Psoas muscle (tissue), 8 donors: ENCODE data around the gene PTPRM. TPM values are rescaled to one million over a fixed set of nuclear protein-coding genes. Genes with fewer than 3 reads are reported as not detected.

ENCODE experiments used
- ATAC-seq, 4 donors: fragments of 200-7000 bp; cut with Tn5 transposase; one replicate each; pipeline ENCODE4 v1.9.1; 2020; ENCODE audit warnings: moderate library complexity in 3 of 4, mild to moderate bottlenecking in 2 of 4
- DNase-seq, 2 donors: peaks; one replicate each; pipeline ENCODE4 v3.0.0-alpha.2; 2020
- H3K27ac ChIP-seq: fragments of 200-600 bp; one replicate; pipeline ENCODE4 v1.8.0; 2022
- H3K27me3 ChIP-seq, 3 donors: fragments of 200-600 bp in 1 of 3; one replicate each; pipeline versions ENCODE4 v1.6.1 to v1.8.0; 2013 to 2022; ENCODE audit warnings: low read length in 2 of 3, mild to moderate bottlenecking in 2 of 3, moderate library complexity in 1 of 3; ENCODE audit not compliant: insufficient read depth in 3 of 3
- H3K36me3 ChIP-seq, 2 donors: fragments of 200-600 bp in 1 of 2; one replicate each; pipeline versions ENCODE4 v1.6.1 to v1.8.0; 2013 to 2022; ENCODE audit warnings: low read depth in 1 of 2, mild to moderate bottlenecking in 1 of 2, moderate library complexity in 1 of 2; ENCODE audit not compliant: insufficient read depth in 1 of 2
- H3K4me1 ChIP-seq: fragments of 200-600 bp; one replicate; pipeline ENCODE4 v1.8.0; 2022
- H3K4me3 ChIP-seq: fragments of 200-600 bp; one replicate; pipeline ENCODE4 v1.8.0; 2022; ENCODE audit warnings: mild to moderate bottlenecking
- H3K9me3 ChIP-seq: fragments of 200-600 bp; one replicate; pipeline ENCODE4 v1.8.0; 2022
- WGBS, 3 donors: extraction: QIAGEN DNeasy Blood & Tissue Kit; methylation state at CpG; one replicate each; pipeline versions ENCODE4 v1.1.6 to v1.1.7; 2013; 5-methylcytosine and 5-hydroxymethylcytosine counted together
- intact Hi-C, 2 donors: fragments of 100-400 bp; cut with DNase I; formaldehyde crosslinking; loops; one replicate each; pipeline versions ENCODE4 v1.11.0 to v1.14.2; 2022
- polyA plus RNA-seq, 3 donors: library from polyadenylated mRNA; stranded (reverse); fragments of 200-250 nt; gene quantifications; one replicate each; pipeline ENCODE4 v1.2.3, GENCODE V29; 2013
- total RNA-seq, 4 donors: library from RNA; stranded (reverse); fragmentation: NEBNext Ultra II Directional in 2 of 4; extraction: Animal tissue kit (Norgen Biotek cat#: 25700) in 2 of 4; gene quantifications; one replicate each; pipeline versions ENCODE4 v1.2.1 to v1.2.4, GENCODE V29; 2021 to 2023
- TF ChIP-seq, protein P1 (sequence below): fragments of 200-600 bp; IDR thresholded peaks from one replicate; pipeline ENCODE4 v1.8.0; 2022; ENCODE audit warnings: antibody characterized with exemption
- donor health status: healthy with polysubstance abuse.
- donor health status: DM: no; HTN: no; CAD: no; lungs with moderate emphysema.
- donor health status: Bipolar disorder and iron deficiency.
- donor health status: healthy.
- donor health status: DM: yes; HTN: yes; CAD: no.
- donor health status: DM: no; HTN: no; CAD: no.
- donor health status: DM: no; HTN: no; CAD: no.
- donor health status: DM: yes; HTN: yes; CAD: no.

Gene PTPRM
- total and polyA plus RNA-seq, 7 donors = 27.4 to 78.9 (median 39.0) TPM

DNA sequence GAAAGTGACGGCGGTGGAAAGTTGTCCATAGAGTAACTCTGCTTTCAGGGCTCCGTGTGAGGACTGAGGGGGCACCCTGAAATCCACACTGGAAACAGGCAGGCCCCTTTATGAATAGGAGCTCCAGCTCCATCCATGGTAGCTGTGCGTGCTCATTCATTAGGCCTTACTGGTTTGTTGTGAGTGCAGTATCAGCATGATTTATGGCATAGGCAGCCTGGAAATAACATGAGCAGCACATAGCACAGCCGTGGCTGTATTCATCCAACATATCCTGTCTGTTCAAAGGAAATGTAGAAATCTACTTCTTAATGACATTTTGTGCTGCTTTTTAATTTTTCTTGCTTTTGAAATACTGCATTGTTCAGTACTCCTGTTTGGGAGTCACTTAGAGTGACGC, 627.3 kb downstream of the PTPRM start:
- TF ChIP-seq, protein P1, sequence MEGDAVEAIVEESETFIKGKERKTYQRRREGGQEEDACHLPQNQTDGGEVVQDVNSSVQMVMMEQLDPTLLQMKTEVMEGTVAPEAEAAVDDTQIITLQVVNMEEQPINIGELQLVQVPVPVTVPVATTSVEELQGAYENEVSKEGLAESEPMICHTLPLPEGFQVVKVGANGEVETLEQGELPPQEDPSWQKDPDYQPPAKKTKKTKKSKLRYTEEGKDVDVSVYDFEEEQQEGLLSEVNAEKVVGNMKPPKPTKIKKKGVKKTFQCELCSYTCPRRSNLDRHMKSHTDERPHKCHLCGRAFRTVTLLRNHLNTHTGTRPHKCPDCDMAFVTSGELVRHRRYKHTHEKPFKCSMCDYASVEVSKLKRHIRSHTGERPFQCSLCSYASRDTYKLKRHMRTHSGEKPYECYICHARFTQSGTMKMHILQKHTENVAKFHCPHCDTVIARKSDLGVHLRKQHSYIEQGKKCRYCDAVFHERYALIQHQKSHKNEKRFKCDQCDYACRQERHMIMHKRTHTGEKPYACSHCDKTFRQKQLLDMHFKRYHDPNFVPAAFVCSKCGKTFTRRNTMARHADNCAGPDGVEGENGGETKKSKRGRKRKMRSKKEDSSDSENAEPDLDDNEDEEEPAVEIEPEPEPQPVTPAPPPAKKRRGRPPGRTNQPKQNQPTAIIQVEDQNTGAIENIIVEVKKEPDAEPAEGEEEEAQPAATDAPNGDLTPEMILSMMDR = no peak
- Histone ChIP-seq H3K4me1 (no peaks in the 10 kb centered on the region), H3K36me3 (no peaks in the 10 kb centered on the region), H3K27me3 (no peaks in the 10 kb centered on the region), H3K9me3 (no peaks in the 10 kb centered on the region), H3K27ac (no peak overlapping the region), H3K4me3 (no peak overlapping the region)
- intact Hi-C loops = no loop called here
- ATAC-seq (no peak), DNase-seq (no peak)
- 90 to 92% (median 91%) methylated on average over 6 of the region's 6 CpGs for WGBS, 3 donors

DNA sequence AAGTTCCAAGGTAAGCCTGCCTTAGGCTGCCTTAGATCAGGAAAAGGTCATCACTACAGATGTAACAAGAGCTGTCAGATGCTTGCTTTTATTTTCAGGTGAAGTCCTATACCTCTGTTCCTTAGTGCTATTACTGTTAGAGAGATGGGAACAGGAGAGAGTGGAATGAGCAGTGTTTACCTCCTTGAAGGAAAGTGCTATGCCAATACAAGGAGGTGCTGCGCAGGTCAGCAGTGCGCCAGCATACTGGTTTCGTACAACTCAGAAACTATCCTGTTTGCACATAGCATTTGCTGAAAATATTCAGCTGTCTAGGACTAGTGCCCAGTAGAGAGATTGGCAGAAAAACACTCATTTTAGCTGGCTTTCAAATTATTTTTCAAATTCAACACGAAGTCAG, 629.1 kb downstream of the PTPRM start:
- H3K4me3 ChIP-seq = no peak overlapping the region
- no peak overlapping the region for H3K27ac ChIP-seq
- H3K27me3 ChIP-seq = no peaks in the 10 kb centered on the region
- no peak for ATAC-seq
- TF ChIP-seq, protein P1 = no peak
- DNase-seq = no peak
- WGBS, 3 donors = 51 to 73% (median 68%) methylated on average over 4 of the region's 4 CpGs
- H3K9me3 ChIP-seq = no peaks in the 10 kb centered on the region
- no peaks in the 10 kb centered on the region for H3K36me3 ChIP-seq
- no peaks in the 10 kb centered on the region for H3K4me1 ChIP-seq
- intact Hi-C loops = no loop called here

DNA sequence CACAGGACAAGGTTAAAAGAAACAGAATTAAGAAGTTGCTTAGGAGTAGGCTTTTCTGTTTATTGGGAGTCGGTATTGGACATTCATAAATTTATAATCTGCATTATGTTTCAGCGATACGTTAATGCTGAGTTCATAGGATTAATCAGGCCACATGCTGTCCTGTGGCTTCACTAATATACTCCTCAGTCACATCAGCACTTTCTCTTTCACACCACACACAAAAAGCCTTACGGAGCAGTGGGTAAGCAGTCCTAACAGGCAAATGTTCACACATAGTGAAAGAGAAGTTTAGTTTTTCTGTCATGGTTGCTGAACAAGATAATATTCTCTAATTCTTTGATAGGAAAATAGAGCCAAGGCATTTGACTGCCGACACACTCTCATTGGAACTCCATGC, 630.4 kb downstream of the PTPRM start:
- no peak for ATAC-seq
- H3K27ac ChIP-seq = no peak overlapping the region
- no peaks in the 10 kb centered on the region for H3K36me3 ChIP-seq
- TF ChIP-seq, protein P1 = no peak
- DNase-seq = no peak
- WGBS, 3 donors = 91 to 98% (median 91%) methylated on average over 5 of the region's 5 CpGs
- no peaks in the 10 kb centered on the region for H3K9me3 ChIP-seq
- no peaks in the 10 kb centered on the region for H3K27me3 ChIP-seq
- H3K4me3 ChIP-seq = no peak overlapping the region
- intact Hi-C loops = no loop called here
- no peaks in the 10 kb centered on the region for H3K4me1 ChIP-seq

DNA sequence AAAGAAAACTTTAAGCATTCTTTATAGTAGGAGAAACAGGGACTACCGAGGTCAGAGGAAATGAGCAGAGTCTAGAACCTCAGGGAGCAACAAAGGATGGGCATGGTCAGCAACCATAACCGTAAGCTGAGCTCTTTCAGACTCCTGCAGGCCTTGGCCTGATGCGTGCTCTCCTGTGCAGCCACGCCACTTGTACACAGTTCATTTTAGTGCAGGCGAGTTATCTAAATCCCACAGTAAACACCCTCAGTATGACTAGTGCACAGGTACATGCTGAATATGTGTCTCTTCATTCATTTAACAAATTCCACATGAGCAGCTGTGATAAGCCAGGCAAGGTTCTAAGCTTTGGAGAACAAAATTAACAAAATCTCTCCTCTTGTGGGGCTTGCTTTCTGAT, 640.9 kb downstream of the PTPRM start:
- Histone ChIP-seq H3K4me3 (no peak overlapping the region), H3K4me1 (no peaks in the 10 kb centered on the region), H3K27me3 (no peaks in the 10 kb centered on the region), H3K27ac (no peak overlapping the region), H3K9me3 (no peaks in the 10 kb centered on the region), H3K36me3 (peaks cover 0 to 3% of the 10 kb centered on the region in 2 donors)
- TF ChIP-seq, protein P1 = no peak
- DNase-seq = no peak
- ATAC-seq = no peak
- intact Hi-C loops = no loop called here
- WGBS, 3 donors = 93 to 95% (median 94%) methylated on average over 5 of the region's 5 CpGs

DNA sequence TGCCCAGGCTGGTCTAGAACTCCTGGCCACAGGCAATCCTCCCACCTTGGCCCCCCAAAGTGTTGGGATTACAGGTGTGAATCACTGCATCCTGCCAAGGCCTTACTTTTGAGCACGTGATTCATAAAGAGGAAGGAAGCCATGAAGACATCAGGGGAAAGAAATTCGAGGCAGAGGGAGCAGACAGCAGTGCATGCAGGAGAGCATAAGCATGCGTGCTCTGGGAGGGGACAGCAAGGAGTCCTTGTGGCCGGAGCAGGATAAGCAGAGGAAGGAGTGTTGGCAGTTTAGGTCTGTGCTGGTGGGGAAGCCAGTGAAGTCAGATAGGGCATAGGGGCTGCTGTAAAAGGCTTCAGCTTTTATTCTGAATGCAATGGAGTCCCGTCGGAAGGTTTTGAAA, 641.6 kb downstream of the PTPRM start:
- TF ChIP-seq, protein P1 = no peak
- H3K27ac ChIP-seq = no peak overlapping the region
- intact Hi-C loops = no loop called here
- 51 to 72% (median 60%) methylated on average over 6 of the region's 6 CpGs for WGBS, 3 donors
- no peak overlapping the region for H3K4me3 ChIP-seq
- no peak for ATAC-seq
- H3K4me1 ChIP-seq = no peaks in the 10 kb centered on the region
- no peak for DNase-seq
- H3K27me3 ChIP-seq = no peaks in the 10 kb centered on the region
- H3K9me3 ChIP-seq = no peaks in the 10 kb centered on the region
- peaks cover 0 to 10% of the 10 kb centered on the region in 2 donors for H3K36me3 ChIP-seq
